RWPE1 (cell line): ENCODE results near the gene MIOS.

ENCODE experiments used
- CTCF ChIA-PET: fragments of 350-600 bp; sonication (Branson Sonifier 250); formaldehyde crosslinking; extraction: SDS; loops from one replicate; lab custom pipeline; 2021; lab: Yijun Ruan, JAX
- POLR2A ChIA-PET: fragments of 400-600 bp; formaldehyde crosslinking; extraction: SDS; loops from one replicate; lab custom pipeline; 2020; ENCODE audit warnings: antibody characterized with exemption; ENCODE audit not compliant: low non-redundant PET; lab: Yijun Ruan, JAX
- DNase-seq: peaks from one replicate; pipeline ENCODE4 v3.0.0; 2012; ENCODE audit warnings: low spot score
- H3K27ac ChIP-seq: fragments of 450-650 bp; 2 replicates; pipeline ENCODE4 v1.5.1; 2017
- TF ChIP-seq, protein P1 (sequence below): fragments of 450-650 bp; conservative IDR thresholded peaks from 2 replicates; pipeline ENCODE4 v1.5.1; 2017; ENCODE audit warnings: low read depth, mild to moderate bottlenecking

MIOS gene

DNA sequence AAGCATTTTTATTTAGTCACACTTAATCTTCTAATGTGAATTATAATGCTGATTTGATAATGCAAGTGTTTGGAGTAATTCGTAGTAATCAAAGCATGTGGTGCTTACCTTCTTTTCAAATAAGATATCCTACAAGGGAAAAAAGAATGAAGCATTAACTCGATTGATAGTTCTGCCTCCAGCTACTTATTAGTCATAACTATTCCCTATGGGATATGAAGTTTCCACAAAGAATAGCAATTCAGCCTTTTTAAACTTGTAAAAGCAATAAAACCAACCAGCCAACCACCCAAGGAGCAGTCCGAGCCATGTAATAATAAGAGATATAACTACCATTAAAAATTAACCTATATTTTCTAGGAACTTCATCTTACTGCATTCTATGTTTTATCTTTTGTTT lies 42.6 kb upstream of the MIOS start:
- H3K27ac ChIP-seq: no peak overlapping the region
- DNase-seq: no peak
- TF ChIP-seq, protein P1, sequence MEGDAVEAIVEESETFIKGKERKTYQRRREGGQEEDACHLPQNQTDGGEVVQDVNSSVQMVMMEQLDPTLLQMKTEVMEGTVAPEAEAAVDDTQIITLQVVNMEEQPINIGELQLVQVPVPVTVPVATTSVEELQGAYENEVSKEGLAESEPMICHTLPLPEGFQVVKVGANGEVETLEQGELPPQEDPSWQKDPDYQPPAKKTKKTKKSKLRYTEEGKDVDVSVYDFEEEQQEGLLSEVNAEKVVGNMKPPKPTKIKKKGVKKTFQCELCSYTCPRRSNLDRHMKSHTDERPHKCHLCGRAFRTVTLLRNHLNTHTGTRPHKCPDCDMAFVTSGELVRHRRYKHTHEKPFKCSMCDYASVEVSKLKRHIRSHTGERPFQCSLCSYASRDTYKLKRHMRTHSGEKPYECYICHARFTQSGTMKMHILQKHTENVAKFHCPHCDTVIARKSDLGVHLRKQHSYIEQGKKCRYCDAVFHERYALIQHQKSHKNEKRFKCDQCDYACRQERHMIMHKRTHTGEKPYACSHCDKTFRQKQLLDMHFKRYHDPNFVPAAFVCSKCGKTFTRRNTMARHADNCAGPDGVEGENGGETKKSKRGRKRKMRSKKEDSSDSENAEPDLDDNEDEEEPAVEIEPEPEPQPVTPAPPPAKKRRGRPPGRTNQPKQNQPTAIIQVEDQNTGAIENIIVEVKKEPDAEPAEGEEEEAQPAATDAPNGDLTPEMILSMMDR: no peak
- ChIA-PET CTCF (interaction anchor here (0.6 kb wide), 1 partner anchor 723 kb away, joined by 3 read pairs; no protein-coding TSS in a partner anchor), POLR2A (no interaction called here)

- TF ChIP-seq, protein P1: no peak
- no peak overlapping the region for H3K27ac ChIP-seq
- ChIA-PET CTCF (no interaction called here), POLR2A (no interaction called here)
- no peak for DNase-seq
These were observed 40.7 kb upstream of the MIOS start for GRCh38 chr7:7526006-7526405.

- TF ChIP-seq, protein P1: no peak
- ChIA-PET POLR2A (no interaction called here), CTCF (no interaction called here)
- no peak for DNase-seq
- H3K27ac ChIP-seq: no peak overlapping the region
These were observed 39.6 kb upstream of the MIOS start for GRCh38 chr7:7527047-7527446.

GRCh38 chr7:7529328-7529727 lies 37.4 kb upstream of the MIOS start:
- H3K27ac ChIP-seq: no peak overlapping the region
- ChIA-PET POLR2A (interaction anchor here (0.7 kb wide), 1 partner anchor 108 kb away, joined by 4 read pairs; no protein-coding TSS in a partner anchor), CTCF (interaction anchor here (0.8 kb wide), 1 partner anchor 13 kb away, joined by 3 read pairs; no protein-coding TSS in a partner anchor)
- DNase-seq: no peak
- TF ChIP-seq, protein P1: no peak

GRCh38 chr7:7533831-7534430 lies 32.8 kb upstream of the MIOS start:
- DNase-seq: no peak
- ChIA-PET POLR2A (no interaction called here), CTCF (interaction anchor here (0.7 to 0.9 kb wide), 2 partner anchors 31 to 109 kb away, joined by 3 read pairs; no protein-coding TSS in a partner anchor)
- no peak overlapping the region for H3K27ac ChIP-seq
- TF ChIP-seq, protein P1: no peak

GRCh38 chr7:7535691-7536090 lies 31.0 kb upstream of the MIOS start, which contains the start of gene COL28A1:
COL28A1 (minus strand) TSS chr7:7535873; CDS start chr7:7532875, 2,998 bp downstream.
- ChIA-PET CTCF (no interaction called here), POLR2A (no interaction called here)
- H3K27ac ChIP-seq: no peak within 1 kb of the TSS
- TF ChIP-seq, protein P1: no peak
- DNase-seq: no peak
